Adipose tissue (tissue), 3 donors: Measurements from ENCODE around the gene OTX1. TPM values are rescaled to one million over a fixed set of nuclear protein-coding genes. Genes with fewer than 3 reads are reported as not detected.

Experiments
- H3K27ac ChIP-seq: one replicate; pipeline ENCODE4 v1.5.1; 2013; ENCODE audit warnings: low read depth, low read length
- WGBS, 3 donors: extraction: QIAGEN DNeasy Blood & Tissue Kit; methylation state at CpG; one replicate each; pipeline ENCODE4 v1.1.7; 2013; 5-methylcytosine and 5-hydroxymethylcytosine counted together
- polyA plus RNA-seq, 3 donors: library from polyadenylated mRNA; stranded (reverse); fragments of 200-250 nt; gene quantifications; one replicate each; pipeline ENCODE4 v1.2.3, GENCODE V29; 2013
- donor health status: healthy with polysubstance abuse.
- donor health status: Bipolar disorder and iron deficiency.
- donor health status: healthy.

Gene OTX1
- polyA plus RNA-seq, 3 donors: 0.04 to 0.11 (median 0.07) TPM

DNA sequence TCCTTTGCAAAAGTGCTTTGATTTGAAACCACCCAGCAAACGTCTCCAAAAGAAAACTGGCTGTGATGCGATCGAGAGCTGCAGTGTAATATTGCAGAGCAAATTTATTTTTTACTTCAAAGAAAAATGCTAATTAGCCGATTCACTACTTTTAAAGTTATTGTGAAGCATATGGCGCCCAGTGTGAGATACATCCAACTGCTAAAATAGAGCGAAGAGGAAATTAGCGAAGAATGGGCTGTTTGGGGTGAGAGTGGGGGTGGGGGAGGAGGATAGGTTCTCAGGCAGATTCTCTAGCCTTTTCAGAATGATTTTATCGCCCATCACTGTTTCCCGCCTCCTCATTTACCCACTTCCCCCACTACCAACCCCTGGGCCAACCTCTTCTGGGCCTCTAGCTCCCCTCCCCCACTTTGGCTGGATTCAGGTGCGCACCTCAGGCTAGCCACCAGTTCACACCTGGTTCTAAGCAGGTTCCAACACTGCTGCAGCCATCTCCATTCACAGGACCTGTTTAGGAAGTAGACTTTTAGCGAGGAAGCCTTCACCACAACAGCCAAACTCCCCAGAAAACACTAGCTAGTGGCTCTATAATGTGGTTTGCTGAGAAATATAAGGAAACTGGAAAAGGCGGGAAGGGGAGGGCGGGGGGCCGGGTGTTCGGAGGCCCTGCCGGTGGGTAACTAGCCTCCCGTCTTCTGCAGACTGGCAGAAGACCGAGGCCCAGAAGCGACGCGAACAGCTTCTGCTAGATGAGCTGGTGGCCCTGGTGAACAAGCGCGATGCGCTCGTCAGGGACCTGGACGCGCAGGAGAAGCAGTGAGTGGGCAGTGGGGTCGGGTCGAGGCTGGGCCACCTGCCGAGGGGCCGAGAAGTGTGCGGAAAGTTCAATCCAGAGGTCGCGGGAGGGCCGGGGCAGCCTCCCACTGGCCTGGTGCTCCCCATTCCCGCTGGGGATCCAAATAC, 6.0 kb upstream of the OTX1 start:
- 96 to 97% (median 96%) methylated on average over 35 to 36 of the region's 36 CpGs for WGBS, 3 donors
- H3K27ac ChIP-seq: no peak overlapping the region

DNA sequence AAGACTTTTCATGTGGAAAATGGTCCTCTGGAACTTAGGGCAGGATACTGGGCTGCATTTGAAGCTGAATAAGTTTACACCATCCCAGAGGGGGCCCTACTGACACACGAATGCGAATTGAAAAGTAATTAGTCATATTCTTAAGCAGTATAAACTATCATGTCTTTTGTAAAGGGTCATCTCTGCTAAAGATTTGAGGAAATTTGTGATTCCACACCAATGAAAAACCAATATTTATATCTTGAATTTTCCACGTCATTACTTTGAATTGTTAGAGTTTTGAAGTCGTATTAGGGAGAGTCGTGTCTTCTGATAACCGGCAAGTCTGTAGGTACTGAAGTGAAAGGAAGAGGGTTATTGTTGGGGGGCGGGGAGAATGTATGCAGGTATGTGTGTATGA, 4.1 kb upstream of the OTX1 start:
- H3K27ac ChIP-seq: no peak overlapping the region
- WGBS, 3 donors: 96 to 99% (median 97%) methylated on average over 7 of the region's 7 CpGs

DNA sequence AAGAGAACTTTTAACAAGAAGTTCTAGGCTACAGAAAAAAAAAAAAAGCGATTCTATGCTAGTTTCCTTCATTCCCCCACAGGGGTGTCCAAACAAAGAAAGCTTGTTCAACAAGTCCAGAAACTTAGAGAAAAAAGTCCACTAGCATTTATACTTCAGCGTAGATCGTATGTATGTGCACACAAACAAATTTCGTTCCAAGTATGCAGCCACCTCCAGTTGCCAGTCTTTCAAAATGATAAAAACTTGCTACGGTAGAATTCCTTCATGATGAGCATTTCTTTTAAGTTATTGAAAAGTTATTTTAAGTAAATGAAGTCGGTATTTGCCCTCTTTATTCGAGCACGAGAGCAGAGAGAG, 3.7 kb upstream of the OTX1 start:
- H3K27ac ChIP-seq: no peak overlapping the region
- 65 to 89% (median 76%) methylated on average over 8 of the region's 8 CpGs for WGBS, 3 donors

DNA sequence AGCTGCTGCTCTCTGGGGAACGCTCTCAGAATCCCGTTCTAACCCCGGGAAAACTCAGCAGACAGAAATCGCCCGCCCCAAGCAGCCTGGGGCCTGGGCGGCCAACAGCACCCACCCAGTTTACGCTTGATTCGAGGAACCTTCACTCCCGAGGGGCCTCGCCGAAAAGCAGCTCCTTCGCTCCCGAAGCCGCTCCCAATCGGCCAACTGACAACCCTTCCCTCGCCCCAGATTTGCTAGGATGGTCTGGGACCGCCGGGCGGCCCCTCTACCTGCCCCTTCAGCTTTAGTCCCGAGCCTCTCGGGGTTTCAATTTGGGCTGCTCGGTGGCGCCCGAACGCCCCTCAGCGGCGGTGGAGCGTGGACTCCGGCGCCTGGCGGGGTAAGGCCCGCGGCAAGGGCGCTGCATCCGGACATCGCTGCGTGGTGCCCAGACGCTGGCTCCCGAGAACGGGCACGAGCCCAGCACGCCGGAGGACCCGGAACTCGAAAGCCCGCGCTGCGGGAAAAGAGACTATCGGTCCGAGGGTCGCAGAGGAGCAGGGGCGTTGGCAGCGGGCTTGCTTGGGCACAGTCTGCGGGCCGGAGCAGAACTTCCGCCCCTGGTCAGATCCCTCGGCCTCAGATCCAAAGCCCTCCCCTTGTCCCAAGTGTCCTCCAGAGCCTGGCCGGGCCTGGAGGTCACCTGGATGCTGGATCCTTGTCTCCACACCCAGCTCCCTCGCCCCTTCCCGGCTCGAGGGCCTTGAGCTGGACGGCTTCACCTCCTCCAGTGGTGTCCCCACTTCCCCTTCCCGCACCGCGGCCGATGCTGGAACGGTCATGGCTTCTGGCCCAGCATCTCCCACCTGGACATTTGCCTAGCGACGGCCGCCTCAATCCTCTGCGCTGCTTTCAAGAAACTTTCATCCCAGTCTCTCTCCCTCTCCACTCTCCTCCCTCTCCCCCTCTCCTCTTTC, 3.0 kb upstream of the OTX1 start:
- WGBS, 3 donors: 26 to 56% (median 33%) methylated on average over 66 to 71 of the region's 71 CpGs
- H3K27ac ChIP-seq: no peak overlapping the region

DNA sequence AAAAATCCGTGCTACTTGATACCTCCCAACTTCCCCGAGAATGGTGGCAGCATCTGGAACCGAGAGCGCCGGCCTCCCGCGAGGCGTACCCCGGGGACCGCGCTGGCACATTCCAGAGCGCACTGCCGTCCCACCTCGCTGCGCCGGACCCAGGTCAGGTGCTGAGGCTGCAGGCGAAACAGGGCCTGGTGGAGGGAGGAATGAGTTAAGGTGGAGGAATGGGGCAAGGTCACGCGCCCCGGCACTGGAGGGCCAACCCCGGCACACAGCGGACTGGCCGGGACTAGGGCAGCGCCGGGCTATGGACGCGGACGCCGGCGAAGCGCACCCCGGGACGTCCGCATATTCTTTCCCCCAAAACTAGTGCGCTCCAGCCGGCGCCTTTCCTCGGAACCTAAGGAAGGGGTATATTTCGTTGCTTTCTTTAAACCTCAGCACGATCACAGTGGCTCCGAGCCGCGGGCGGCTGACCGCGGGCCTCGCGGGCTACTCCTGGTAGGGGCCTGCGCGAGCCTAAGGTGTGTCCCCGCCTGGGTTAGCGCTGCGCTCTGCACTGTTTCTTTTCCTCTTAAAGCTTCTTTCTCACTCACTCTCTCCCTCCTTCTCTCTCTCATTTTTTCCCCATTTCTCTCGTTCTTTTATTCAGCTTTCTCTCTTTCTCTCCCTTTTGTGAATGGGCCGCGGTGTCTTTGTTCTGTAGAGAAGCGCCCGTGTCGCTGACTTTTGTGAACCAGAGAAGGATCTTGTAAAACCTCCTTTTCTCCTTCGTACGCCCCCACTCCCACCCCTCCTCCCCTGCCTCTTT, 2.1 kb upstream of the OTX1 start:
- no peak overlapping the region for H3K27ac ChIP-seq
- 12% methylated on average over 61 of the region's 61 CpGs for WGBS, 3 donors

DNA sequence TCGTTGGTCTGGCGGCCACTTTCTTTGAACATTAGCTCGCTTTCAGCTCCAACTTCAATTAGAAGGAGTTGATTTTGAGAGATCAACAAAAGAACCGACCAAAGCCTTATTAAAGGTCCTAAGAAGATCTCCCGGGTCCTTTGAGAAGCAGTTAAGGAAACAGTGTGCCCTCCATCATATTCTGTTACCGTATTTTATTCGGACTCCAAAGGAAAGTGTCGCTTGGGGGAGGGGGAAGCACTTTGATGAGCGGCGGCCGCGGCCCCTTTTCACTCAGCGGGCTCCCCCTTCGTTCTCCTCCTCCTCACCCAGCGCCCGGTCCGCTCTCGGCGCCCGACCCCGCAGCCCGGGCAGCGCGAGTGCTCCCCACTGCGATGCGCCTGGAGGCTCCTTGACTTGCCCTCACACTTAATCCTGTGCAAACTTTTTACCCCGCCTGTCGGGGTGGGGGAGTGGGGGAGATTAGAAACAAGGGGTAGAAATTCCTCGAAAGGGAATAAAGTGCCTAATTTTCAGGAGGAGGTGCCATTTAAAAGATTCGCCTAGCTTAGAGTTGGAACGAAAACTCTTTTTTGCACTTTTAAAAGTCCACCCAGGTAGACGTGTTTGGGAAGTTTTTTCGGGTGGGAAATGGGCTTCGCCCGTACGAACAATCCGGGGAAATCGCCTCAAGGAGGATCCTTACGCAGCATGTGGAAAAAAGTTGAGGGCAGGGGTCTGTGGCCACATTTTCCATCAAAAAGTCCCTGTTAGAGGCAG, 1.2 kb upstream of the OTX1 start:
- H3K27ac ChIP-seq: no peak overlapping the region
- WGBS, 3 donors: 6 to 10% (median 8%) methylated on average over 39 of the region's 39 CpGs

DNA sequence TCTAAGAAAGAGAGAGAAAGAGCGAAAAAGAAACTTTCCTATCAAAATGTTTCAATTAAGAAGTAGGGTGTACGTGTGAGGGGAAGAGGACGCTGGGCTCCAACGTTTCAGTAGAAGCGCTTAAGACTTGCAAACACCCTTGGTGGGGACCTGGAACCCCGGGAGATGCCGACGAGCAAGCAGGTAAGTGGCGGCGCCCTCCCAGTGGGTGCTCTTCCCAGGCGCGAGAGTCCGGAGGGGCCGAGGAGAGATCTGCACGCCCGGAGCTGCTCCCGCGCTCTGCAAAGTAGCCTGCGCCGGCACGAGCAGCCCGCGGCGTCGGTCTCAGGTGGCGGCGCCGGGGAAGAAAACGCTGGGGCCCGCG, 678 bp upstream of the OTX1 start:
- 0 to 2% (median 2%) methylated on average over 21 to 31 of the region's 31 CpGs for WGBS, 3 donors
- H3K27ac ChIP-seq: no peak overlapping the region

DNA sequence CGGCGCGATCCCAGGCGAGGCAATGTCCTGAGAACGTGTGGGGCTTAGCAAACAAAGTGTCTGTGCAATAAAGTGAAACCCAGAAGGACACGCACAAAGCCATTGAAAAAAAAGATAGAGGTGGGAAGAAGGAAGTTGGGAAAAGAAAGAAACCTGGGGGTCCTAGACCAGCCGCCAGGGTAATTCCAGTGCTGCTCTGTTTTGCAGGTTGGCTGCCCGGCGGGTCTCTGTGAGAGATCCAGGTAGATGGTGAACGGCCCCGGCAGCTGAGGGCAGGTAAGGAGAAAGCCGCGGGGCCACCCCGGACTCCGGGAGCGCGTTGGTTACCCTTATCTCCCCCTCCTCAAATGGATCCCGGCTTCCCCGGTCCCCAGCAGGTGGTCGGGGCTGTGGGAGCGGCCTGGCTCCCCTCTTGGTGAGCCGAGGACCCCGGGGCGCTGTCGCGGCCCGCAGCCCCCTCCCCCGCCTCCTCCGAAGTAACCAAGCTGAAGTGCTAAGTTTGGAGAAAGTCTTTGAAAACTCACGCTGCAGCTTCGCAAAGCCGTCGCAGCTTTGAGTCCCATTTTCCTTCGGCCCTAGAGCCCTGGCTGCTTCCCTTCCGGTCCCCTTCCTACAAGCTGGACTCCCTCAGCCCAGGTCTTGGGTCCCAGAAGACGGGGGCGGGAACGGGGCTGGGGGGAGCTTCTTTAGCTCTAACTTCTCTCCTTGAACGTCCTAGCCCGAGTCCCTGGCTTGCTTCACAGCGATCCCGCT, 588 bp downstream of the OTX1 start:
- H3K27ac ChIP-seq: no peak overlapping the region
- 5 to 12% (median 8%) methylated on average over 40 to 42 of the region's 42 CpGs for WGBS, 3 donors

DNA sequence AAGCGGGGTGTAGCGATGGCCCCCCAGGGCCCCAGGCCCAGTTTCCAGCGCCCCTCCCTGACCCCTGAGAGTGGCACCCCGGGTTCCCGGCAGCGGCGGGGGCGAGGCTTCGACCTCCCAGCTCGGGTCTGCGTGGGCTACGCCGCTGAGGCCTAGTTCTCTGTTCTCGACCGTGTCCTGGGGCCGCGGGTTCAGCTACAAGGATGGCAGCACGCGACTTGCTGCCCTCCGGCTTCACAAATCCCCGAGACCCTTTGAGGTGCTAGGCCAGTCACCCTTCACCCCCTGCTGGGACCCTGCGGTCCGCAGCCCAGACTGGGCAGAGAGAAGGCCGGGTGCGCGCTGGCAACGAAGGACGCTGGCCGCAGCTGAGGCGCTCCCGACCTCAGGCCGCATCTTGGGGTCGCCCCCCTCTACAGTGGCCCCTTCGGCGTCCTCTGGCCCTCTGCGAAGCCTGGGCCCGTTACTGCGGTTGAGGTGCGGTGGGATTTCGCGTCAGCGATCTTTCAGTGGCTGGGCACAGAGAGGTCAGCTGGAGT, 1.2 kb downstream of the OTX1 start:
- 32 to 69% (median 49%) methylated on average over 40 to 42 of the region's 42 CpGs for whole genome bisulfite sequencing, 3 donors
- no peak overlapping the region for H3K27ac ChIP-seq

DNA sequence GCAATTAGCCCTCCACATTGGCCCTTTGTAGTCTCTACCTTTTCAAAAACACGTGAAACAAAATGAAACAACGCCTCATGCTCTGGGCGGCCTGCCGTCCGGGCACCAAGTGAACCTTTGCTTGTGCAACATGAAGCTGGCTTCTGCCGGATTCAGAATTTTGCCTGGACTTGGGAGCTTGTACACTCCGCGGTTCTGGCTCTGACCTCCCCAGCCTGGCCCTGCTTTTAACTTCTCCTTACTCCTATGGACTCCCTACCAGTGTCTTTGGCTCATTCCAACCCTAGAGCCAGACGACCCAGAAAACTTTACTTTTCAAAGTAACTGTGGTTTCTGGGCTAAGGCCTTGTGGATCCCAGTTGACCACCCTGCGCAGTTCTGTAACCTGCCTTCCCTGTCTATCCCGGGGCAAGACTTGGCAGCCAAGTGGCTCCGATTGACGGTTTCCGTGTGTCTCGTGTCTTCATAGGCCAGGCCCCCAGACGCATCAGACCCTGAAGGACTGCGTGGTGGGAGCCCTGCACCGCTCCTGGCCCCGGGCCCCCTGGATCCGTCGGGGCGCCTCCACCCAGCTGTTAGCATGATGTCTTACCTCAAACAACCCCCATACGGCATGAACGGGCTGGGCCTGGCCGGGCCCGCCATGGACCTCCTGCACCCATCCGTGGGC, 1.9 kb downstream of the OTX1 start:
- 48 to 79% (median 54%) methylated on average over 27 of the region's 27 CpGs for WGBS, 3 donors
- H3K27ac ChIP-seq: no peak overlapping the region

DNA sequence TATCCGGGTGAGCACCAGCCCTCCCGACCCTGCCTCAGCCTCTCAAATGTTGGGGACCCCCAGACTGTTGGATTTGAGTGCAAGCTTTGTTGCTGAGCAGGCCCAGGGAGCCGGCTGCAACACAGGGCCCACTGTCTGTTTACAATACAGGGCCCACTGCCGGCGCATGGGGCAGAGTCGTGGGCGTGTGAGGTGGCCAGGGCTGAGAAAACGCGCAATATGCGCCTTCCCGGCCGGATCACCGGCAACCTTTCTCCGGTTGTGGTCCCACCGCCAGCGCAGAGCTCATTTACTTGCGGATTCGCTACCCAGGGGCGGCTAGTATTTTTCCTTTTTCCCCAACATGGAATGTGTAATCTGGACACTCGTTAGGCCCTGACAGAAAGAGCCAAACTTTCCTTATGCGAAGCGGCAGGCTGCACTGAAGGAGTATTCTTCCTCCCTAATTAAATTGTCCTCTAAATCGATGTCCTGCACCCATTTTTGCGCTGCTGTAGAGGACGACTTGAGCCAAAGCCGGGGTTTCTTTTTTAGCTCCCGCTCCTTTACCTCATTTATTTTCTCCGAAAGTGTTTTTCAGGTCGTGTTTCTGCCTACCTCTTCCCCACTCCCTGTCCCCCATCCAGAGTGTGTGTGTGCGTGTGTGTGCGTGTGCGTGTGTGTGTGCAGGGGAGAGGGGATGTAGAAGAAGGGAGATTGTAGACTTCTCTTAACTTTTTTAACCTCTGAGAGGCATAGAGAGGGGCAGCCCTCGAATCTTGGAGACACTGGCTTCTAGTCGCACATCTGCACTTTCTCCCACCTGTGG, 2.7 kb downstream of the OTX1 start:
- 35 to 72% (median 48%) methylated on average over 34 of the region's 34 CpGs for WGBS, 3 donors
- no peak overlapping the region for H3K27ac ChIP-seq

DNA sequence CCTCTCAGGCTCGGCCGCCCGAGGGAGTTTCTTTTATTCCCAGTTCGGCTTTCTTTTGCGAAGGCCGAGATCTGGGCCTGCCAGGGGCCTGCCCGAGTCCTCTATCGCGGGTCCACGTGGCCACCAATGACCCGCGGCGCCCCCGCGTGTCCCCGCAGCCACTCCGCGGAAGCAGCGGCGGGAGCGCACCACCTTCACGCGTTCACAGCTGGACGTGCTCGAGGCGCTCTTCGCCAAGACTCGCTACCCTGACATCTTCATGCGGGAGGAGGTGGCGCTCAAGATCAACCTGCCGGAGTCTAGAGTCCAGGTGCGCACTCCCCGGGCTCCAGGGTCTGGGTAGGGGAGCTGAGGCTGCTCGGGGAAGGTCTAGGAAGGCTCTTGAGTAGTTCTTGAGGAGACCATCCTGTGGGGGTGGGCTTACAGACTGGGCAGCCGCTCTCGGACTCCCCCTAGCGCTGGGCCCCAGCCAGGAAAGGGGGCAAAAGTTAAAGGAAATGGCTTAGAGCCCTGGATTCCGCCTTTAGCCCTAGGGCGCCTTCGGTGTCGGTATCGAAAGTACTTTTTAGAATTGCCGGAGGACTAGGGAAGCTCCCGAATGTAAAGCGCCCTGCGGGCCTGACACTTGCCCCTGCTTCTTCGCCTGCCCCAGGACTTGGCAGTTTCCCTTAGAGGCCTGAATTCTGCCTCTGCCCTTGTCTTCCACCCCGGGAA, 3.4 kb downstream of the OTX1 start:
- no peak overlapping the region for H3K27ac ChIP-seq
- 6 to 19% (median 7%) methylated on average over 48 of the region's 48 CpGs for WGBS, 3 donors

DNA sequence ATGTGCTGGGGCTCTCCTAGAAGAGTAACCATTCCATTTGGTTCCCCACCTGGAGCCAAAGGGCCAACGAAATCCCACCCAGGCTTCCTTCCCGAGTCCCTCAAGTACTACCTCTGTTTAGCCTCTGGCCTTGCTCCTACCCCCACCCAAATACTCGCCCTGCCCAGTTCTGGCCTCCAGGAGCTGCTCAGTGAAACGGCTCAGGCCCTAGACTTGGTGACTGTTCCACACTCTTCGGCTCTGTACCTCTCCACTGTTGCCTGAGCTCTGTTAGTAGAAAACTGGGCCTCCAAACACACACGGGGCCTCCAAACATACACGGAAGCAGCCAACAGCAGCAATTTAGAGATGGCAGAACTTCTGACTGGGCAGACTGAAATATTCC, 4.2 kb downstream of the OTX1 start:
- 20 to 36% (median 24%) methylated on average over 7 of the region's 7 CpGs for WGBS, 3 donors
- no peak overlapping the region for H3K27ac ChIP-seq

DNA sequence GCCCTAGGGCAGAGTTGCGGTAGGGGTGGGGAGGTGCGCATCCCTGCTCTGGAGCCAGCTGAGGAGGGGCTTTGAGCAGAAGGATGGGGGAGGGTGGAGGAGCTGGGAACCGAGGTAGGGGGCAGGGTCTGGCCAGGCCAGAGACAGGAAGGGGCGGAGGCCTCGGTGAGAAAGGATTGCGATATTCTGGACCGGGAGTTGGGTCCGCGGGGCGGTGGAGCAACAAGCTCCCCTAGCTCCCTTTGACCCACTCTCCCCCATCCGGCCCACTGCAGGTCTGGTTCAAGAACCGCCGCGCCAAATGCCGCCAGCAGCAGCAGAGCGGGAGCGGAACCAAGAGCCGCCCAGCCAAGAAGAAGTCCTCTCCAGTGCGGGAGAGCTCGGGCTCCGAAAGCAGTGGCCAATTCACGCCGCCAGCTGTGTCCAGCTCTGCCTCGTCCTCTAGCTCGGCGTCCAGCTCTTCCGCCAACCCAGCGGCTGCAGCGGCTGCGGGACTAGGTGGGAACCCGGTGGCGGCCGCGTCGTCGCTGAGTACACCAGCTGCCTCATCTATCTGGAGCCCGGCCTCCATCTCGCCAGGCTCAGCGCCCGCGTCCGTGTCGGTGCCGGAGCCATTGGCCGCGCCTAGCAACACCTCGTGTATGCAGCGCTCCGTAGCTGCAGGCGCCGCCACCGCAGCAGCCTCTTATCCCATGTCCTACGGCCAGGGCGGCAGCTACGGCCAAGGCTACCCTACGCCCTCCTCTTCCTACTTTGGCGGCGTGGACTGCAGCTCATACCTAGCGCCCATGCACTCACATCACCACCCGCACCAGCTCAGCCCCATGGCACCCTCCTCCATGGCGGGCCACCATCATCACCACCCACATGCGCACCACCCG, 4.8 kb downstream of the OTX1 start:
- WGBS, 3 donors: 6 to 24% (median 7%) methylated on average over 63 of the region's 63 CpGs
- H3K27ac ChIP-seq: no peak overlapping the region
